Measurements from ENCODE around the gene EXOC6B.

Gene EXOC6B

GRCh38 chr2:72338076-72338475, 487.8 kb downstream of the EXOC6B start:
- DNase-seq, result no peak

GRCh38 chr2:72332720-72333119, 493.1 kb downstream of the EXOC6B start:
- no peak for DNase-seq

DNA sequence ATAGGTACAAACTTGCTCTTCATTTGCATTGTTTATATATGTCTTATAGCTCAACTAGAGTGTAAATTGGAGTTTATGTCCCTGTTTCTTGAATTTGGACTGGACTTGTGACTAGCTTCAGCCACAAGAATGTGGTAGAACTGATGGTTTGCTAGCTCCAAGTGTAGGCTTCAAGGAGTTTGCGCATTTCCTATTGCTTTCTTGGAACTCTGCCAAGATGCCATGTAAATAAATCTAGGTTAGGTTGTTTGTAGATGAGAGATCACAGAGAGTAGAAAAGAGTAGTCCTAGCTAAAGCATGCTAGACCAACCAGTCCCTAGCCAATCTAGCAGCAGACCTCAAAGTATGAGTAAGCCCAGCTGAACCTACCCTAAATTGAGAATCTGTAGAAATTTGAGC, 495.2 kb downstream of the EXOC6B start:
- DNase-seq, result no peak

GRCh38 chr2:72326759-72327158, 499.1 kb downstream of the EXOC6B start:
- no peak for DNase-seq

DNA sequence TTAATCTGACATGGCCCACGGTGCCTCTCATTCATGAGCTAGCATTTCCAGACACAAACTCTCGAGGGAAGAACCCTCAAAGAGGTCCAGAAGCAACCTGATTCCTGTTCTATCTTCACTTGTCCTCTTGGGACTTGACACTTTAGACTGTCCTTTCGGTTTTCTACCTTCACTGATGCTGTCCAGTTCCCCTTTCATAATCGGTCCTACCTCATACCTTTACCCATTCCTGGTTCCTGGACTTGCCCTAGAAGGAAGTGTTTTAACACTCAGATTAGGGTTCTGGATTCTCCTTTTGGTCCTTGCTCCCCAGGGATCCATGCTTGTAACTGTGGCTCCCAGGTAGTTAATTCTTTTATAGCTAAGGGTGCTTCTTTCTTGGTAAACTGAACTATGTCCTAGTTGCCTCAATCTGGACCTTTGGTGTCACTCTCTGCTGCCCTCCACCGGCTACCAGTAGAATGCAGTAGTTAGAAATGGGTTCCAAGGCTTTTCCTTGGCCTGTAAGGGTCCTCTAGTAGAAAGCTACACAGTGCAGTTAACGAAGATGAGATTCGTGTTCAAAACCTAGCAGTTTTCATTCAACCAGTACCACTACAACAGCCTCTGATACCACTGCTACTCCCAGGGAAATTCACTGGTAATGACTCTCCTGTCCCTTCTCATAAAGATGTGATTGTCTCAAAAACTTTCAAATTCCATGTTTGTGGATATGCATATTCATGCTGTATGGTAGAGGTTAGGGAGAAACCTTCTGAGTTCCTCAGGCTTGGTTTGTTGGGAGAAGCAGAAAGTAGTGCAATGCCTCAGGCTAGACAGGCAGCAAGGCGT, 500.0 kb downstream of the EXOC6B start:
- no peak for DNase-seq

GRCh38 chr2:72316774-72317173, 509.1 kb downstream of the EXOC6B start:
- DNase-seq, result no peak

- no peak for DNase-seq
These were observed 525.6 kb downstream of the EXOC6B start for GRCh38 chr2:72300147-72300684.

- DNase-seq, result no peak
These were observed 532.2 kb downstream of the EXOC6B start for GRCh38 chr2:72293620-72294019.

GRCh38 chr2:72292433-72292832, 533.4 kb downstream of the EXOC6B start:
- DNase-seq, result no peak

DNA sequence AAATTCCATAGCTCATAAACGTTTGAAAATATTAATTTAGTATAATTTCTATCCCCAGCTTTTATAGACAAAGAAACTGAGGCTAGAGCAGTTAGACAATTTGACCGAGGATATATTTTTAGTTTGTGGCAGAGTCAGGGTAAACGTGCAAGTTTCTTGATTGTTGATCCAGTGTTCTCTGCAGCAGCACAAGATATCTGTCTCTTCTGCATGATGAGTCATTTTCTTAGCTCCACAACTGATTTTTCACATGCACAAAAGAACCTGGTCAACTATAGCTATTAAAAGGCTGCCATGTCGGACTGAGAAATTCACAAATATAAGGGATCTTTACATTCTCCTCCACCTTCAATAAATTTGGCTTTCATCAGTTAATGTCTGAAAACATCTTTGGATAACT, 534.8 kb downstream of the EXOC6B start:
- no peak for DNase-seq

DNA sequence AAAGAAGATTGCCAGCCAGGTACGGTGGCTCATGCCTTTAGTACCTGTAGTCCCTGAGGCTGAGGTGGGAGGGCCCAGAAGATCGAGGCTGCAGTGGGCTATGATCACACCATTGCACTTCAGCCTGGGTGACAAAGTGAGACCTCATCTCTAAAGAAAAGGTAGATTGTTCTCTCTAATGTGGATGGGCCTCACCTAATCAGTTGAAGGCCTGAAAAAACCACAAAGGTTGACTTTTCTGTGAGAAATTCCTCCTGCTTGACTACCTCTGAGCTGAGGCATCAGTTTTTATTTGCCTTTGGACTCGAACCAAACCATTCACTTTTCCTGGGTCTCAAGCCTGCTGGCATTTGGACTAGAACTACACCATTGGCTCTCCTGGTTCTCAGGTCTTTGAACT, 536.1 kb downstream of the EXOC6B start:
- DNase-seq, result no peak

GRCh38 chr2:72289283-72289682, 536.5 kb downstream of the EXOC6B start:
- no peak for DNase-seq

DNA sequence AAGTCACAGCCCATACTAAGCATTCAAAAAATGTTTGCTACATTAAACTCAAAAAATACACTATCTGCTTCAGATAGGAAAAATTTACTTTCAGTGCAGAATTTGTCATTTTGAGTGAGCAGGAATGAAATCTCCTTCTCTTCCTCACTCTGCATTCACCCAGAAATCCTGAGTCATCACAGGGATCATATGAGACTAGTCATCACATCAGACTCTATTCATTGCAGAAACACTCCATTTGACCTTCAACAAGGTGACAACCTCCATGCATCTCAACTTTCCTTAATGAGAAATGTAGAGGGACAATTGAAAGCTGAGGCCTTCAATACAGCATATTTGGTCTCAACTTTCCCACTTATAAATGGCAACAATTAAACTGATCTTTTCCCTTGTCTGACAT, 547.8 kb downstream of the EXOC6B start:
- DNase-seq, result no peak

GRCh38 chr2:72276876-72277275, 549.0 kb downstream of the EXOC6B start:
- DNase-seq, result no peak

DNA sequence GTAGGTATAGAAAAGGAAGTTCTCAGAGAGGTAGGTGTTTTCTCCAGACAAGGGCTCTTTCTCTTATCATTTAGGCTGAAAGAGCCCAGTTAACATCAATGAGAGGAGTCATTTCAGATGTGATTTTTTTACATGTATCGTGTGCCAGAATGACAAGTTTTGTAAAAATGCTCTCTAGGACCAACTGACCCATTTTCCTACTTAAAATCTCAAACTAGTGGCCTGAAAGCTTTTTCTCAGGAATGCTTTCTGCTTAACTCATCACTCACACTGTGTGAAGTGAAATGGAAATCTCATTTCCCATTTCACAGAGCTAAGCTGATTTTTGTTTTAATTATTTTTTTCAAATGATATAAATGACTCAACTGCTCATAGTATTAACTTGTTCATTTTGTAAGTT, 549.5 kb downstream of the EXOC6B start:
- no peak for DNase-seq

DNA sequence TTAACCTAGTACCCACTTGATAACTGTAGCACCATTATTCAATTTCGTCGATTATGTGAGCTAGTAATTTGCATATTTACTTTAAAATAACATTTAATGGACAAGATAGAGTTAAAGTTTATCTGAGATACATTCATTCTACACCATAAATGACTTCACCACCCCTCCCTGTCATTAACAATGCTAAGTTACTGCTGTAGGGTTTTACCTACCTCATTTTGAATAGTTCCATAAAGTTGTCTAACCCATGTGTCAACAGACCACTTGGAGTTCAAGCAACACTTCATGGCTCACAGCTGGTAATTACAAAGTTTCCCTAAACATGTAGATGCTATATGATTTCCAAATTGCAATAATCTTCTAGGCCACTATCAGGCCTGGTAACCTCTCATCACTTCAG, 550.7 kb downstream of the EXOC6B start:
- no peak for DNase-seq

DNA sequence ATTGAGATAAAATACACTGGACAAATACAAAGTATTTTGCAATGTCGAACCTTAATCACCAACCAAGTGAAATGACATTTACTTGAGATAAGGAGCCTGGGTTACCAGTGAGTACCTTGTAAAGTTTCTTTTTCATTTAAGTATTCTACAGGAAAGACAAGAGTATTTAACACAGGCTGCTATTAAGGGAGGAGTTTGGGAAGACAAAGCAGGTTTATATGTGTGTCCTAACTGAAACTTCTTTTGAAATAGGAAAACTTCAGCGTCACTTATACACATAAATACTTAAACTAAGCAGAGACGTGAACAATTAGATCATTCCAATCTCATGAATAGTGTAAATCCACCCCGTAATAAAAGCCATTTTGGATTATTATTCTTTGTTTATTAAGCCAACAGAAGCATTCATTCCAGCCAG, 551.4 kb downstream of the EXOC6B start:
- DNase-seq, result no peak

DNA sequence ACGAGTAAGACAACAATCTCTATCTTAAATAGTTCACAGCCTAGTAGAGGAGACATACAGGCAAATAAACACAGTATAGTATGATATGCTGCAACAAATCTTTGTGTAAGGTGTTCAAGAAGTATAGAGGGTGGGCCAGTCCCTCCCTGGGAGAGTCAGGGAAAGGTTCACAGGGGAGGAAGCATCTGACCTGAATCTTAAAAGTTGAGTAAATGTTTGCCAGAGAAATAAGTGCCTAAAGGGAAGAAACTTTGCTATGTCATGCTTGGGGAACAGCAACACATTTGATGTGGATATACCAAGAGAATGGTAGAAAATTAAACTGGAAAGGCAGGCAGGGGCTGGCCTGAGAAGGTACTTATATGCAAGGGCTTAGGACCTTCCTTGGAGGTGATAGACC, 552.4 kb downstream of the EXOC6B start:
- no peak for DNase-seq

- DNase-seq, result no peak
These were observed 553.8 kb downstream of the EXOC6B start for GRCh38 chr2:72271766-72272641.

- no peak for DNase-seq
These were observed 554.6 kb downstream of the EXOC6B start for GRCh38 chr2:72271276-72271614.

DNA sequence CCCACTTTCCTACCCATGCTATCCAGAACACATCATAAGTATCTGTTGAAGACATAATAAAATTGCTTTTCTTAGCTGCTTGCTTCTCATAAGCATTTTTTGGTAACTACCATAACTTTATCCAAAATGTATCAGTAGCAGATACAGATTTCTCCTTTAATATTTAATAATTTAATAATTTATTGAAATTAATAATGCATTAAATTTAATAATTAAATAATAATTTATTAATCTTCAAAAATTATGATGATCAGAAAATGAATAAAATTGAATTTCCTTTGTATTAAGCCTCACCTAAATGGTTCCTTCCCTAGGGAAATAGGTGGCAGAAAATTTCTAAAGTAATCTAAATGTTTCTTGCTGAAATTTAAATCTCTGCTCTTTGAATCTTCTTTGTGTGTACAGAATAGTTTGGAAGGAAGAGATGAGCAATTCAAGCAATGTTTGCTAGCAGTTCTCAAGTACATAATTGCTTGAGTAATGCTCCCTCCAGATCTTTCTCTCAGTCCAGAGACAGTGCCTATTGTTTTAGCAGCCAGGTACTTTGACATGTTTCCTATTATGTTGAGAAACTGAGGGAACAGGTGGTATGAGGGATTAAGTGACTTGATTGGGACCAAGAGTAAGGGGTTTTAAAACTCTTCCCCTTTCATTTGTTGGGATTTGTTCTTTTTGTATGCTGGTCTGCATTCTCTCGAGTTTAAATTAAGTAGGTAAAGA, 555.1 kb downstream of the EXOC6B start:
- DNase-seq, result no peak

DNA sequence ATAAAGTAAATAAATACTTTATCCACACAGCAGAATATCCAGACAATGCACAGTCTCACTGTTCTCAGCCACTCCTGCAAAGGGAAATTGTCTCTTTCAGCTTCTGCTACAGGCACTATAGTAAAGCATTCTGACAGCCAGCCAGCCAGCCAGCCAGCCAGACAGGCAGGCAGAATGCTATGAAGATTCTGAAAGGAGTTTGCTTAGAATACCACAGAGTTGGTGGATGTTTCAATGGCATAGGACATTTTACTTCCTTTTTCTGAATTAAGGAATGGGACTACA, 562.1 kb downstream of the EXOC6B start:
- DNase-seq, result no peak

GRCh38 chr2:72263043-72263775, 562.6 kb downstream of the EXOC6B start:
- no peak for DNase-seq
